Body of pancreas (tissue), 4 donors: Measurements from ENCODE around the gene REV1. TPM values are rescaled to one million over a fixed set of nuclear protein-coding genes. Genes with fewer than 3 reads are reported as not detected.

Source experiments
- ATAC-seq: fragments of 150-250 bp; one replicate; pipeline ENCODE4 v1.9.1; 2016
- DNase-seq, 4 donors: peaks; one replicate each; pipeline ENCODE4 v3.0.0-alpha.2; 2019
- H3K27ac ChIP-seq, 4 donors: fragments of 200-600 bp; sonication (generic); 1 replicate in 3 of 4; 2 replicates in 1 of 4; pipeline versions ENCODE4 v1.5.1 to v1.6.1; 2016 to 2019; ENCODE audit warnings: mild to moderate bottlenecking in 1 of 4, mixed read lengths in 1 of 4, moderate library complexity in 1 of 4
- H3K27me3 ChIP-seq, 2 donors: fragments of 200-600 bp; sonication (generic); one replicate each; pipeline ENCODE4 v1.6.0; 2016; ENCODE audit warnings: mild to moderate bottlenecking in 1 of 2
- H3K36me3 ChIP-seq, 2 donors: fragments of 200-600 bp; sonication (generic); replicated peaks in 1 of 2; 2 replicates each; pipeline ENCODE4 v1.5.1; 2016; ENCODE audit warnings: low read depth in 2 of 2; ENCODE audit not compliant: insufficient read depth in 1 of 2
- H3K4me1 ChIP-seq: fragments of 200-600 bp; sonication (generic); one replicate; pipeline ENCODE4 v1.6.0; 2016
- H3K4me3 ChIP-seq, 2 donors: fragments of 200-600 bp; sonication (generic); 1 replicate in 1 of 2; 2 replicates in 1 of 2; pipeline ENCODE4 v1.5.1; 2016 to 2019
- H3K9me3 ChIP-seq, 3 donors: fragments of 200-600 bp; sonication (generic); 1 replicate in 2 of 3; 2 replicates in 1 of 3; pipeline ENCODE4 v1.5.1; 2016
- POLR2A ChIP-seq, 3 donors: fragments of 450-650 bp; IDR thresholded peaks; one replicate each; pipeline ENCODE4 v1.6.1; 2016; ENCODE audit warnings: antibody characterized with exemption in 3 of 3, mild to moderate bottlenecking in 2 of 3
- WGBS, 2 donors: methylation state at CpG; one replicate each; pipeline ENCODE4 v1.1.5; 2017; 5-methylcytosine and 5-hydroxymethylcytosine counted together
- intact Hi-C: fragments of 100-400 bp; cut with DNase I; formaldehyde crosslinking; loops from one replicate; pipeline ENCODE4 v1.15.1; 2023
- total RNA-seq, 2 donors: library from RNA; depleted of rRNA; stranded (reverse); fragments of >200 nt; gene quantifications; one replicate each; pipeline ENCODE4 v1.1.0, GENCODE V29; 2016
- TF ChIP-seq, protein P1 (sequence below), 7 experiments: fragments of 450-650 bp in 4 of 7; fragments of 200-600 bp in 3 of 7; sonication (generic) in 3 of 7; IDR thresholded peaks; one replicate each; pipeline ENCODE4 v1.5.1; 2016 to 2019; ENCODE audit warnings: antibody characterized with exemption in 7 of 7

The REV1 gene
- total RNA-seq, 2 donors from 2014 or later = 27.0 to 51.1 TPM

DNA sequence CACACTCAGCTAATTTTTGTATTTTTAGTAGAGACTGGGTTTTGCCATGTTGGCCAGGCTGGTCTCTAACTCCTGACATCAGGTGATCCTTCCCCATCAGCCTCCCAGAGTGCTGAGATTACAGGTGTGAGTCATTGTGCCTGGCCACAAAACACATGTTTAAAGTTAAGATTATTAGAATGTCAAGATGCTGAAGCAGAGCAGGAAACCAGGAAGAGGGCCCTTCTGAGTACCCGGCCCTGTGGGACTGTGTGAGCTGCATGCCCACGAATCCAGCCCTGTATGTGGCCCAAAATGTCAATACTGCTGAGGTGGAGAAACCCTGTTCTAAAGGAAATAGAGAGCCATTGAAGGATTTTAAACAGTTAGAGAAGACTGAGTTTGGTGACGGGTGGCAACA lies 31.0 kb upstream of the REV1 start:
- no peaks in the 10 kb centered on the region for H3K9me3 ChIP-seq
- ATAC-seq (no peak), DNase-seq (no peak)
- H3K27ac ChIP-seq = no peak overlapping the region
- H3K36me3 ChIP-seq = no peaks in the 10 kb centered on the region
- no peak for TF ChIP-seq POLR2A (IDR thresholded peaks at IDR 0.05)
- TF ChIP-seq, protein P1, sequence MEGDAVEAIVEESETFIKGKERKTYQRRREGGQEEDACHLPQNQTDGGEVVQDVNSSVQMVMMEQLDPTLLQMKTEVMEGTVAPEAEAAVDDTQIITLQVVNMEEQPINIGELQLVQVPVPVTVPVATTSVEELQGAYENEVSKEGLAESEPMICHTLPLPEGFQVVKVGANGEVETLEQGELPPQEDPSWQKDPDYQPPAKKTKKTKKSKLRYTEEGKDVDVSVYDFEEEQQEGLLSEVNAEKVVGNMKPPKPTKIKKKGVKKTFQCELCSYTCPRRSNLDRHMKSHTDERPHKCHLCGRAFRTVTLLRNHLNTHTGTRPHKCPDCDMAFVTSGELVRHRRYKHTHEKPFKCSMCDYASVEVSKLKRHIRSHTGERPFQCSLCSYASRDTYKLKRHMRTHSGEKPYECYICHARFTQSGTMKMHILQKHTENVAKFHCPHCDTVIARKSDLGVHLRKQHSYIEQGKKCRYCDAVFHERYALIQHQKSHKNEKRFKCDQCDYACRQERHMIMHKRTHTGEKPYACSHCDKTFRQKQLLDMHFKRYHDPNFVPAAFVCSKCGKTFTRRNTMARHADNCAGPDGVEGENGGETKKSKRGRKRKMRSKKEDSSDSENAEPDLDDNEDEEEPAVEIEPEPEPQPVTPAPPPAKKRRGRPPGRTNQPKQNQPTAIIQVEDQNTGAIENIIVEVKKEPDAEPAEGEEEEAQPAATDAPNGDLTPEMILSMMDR (IDR thresholded peaks at IDR 0.05) = no peak
- H3K27me3 ChIP-seq = no peaks in the 10 kb centered on the region
- 66 to 75% methylated on average over 3 of the region's 3 CpGs for WGBS, 2 donors
- no peaks in the 10 kb centered on the region for H3K4me1 ChIP-seq
- H3K4me3 ChIP-seq = no peak overlapping the region
- intact Hi-C loops = no loop called here

DNA sequence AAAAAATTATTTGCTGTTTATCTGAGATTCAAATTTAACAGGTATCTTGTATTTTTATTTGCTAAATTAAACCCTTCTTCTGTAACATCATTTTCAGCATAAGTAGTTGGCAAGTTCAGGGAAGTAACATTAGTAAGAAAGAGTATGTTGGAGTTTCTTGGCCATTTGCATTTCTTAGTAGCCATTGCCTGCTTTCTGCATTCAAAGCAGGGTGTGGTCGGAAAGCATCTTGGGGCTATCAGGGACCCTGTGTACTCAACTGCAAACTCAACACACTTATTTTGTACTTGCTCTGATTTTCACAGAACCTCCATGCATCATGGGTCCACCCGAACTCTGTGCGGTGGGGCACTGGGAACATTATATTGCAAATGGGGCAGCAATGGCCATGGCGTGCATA lies 30.4 kb upstream of the REV1 start:
- H3K9me3 ChIP-seq = no peaks in the 10 kb centered on the region
- H3K4me3 ChIP-seq = no peak overlapping the region
- intact Hi-C loops = no loop called here
- 85 to 87% methylated on average over 4 of the region's 4 CpGs for WGBS, 2 donors
- no peak overlapping the region for H3K27ac ChIP-seq
- H3K4me1 ChIP-seq = no peaks in the 10 kb centered on the region
- H3K27me3 ChIP-seq = no peaks in the 10 kb centered on the region
- ATAC-seq (no peak), DNase-seq (no peak)
- H3K36me3 ChIP-seq = no peaks in the 10 kb centered on the region
- TF ChIP-seq POLR2A (IDR thresholded peaks at IDR 0.05) = no peak
- TF ChIP-seq, protein P1 (IDR thresholded peaks at IDR 0.05) = no peak

GRCh38 chr2:99514357-99514756 lies 24.5 kb upstream of the REV1 start:
- Histone ChIP-seq H3K27me3 (no peaks in the 10 kb centered on the region), H3K27ac (no peak overlapping the region), H3K9me3 (no peaks in the 10 kb centered on the region), H3K4me3 (no peak overlapping the region), H3K36me3 (no peaks in the 10 kb centered on the region), H3K4me1 (no peaks in the 10 kb centered on the region)
- DNase-seq = no peak
- no peak for TF ChIP-seq POLR2A (IDR thresholded peaks at IDR 0.05)
- TF ChIP-seq, protein P1 (IDR thresholded peaks at IDR 0.05) = no peak
- no peak for ATAC-seq
- intact Hi-C loops = no loop called here
- 70 to 73% methylated on average over 4 of the region's 4 CpGs for WGBS, 2 donors

DNA sequence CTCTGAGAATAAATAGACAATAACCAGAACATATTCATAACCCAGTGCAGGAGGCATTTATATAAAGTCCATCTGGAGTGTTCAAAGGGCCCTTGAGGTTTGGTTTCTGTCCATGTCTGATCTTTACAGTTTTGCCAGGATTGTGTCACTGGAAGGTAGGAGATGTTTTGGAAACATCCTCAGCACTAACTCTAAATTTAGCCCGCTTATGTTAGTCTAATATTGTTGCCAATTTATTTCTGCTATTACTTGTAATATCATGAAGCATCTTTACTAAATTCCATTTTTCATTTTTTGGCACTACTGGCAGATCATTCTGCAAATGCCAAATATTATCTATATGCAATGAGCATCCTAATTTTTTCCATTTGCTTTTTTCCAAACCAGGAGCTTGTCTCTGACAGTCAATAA lies 22.4 kb upstream of the REV1 start:
- Histone ChIP-seq H3K4me1 (peaks cover 6% of the 10 kb centered on the region), H3K27me3 (no peaks in the 10 kb centered on the region), H3K36me3 (no peaks in the 10 kb centered on the region), H3K9me3 (no peaks in the 10 kb centered on the region), H3K27ac (no peak overlapping the region), H3K4me3 (no peak overlapping the region)
- intact Hi-C loops = no loop called here
- no peak for DNase-seq
- ATAC-seq = no peak
- 84 to 93% methylated on average over 1 of the region's 1 CpG for WGBS, 2 donors
- TF ChIP-seq, protein P1 (IDR thresholded peaks at IDR 0.05) = no peak
- no peak for TF ChIP-seq POLR2A (IDR thresholded peaks at IDR 0.05)

DNA sequence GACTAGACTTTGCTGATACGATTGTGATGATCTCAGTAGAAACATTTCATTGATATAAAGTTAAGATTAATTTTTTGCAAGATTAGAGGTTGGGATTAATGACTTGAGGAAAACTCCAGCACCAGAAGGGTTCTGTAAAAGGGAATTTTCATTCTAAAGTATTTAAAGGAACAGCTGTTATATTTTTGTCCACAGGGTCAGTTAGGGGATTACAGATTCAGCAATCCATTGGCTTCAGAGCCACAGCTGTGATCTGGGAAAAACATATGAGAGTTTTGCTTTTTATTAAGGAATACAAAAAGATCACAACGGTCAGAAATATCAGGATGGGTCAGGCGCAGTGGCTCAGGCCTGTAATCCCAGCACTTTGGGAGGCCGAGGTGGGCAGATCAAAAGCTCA lies 19.6 kb upstream of the REV1 start:
- Histone ChIP-seq H3K36me3 (no peaks in the 10 kb centered on the region), H3K27me3 (no peaks in the 10 kb centered on the region), H3K4me3 (no peak overlapping the region), H3K9me3 (no peaks in the 10 kb centered on the region), H3K4me1 (peaks cover 6% of the 10 kb centered on the region), H3K27ac (no peak overlapping the region)
- intact Hi-C loops = no loop called here
- no peak for DNase-seq
- no peak for ATAC-seq
- WGBS, 2 donors = 78 to 88% methylated on average over 4 of the region's 4 CpGs
- no peak for TF ChIP-seq POLR2A (IDR thresholded peaks at IDR 0.05)
- TF ChIP-seq, protein P1 (IDR thresholded peaks at IDR 0.05) = no peak
